GM19397 (cell line): ENCODE results near the gene RGS1.
"Not testable (repeated sequence)": the region's sequence is repeated elsewhere in the genome, so short reads cannot be mapped to it uniquely, and the experiment has no call there.

Experiments used
- ATAC-seq: cut with Tn5 transposase; IDR thresholded peaks from one replicate; pipeline ENCODE4 v1.9.1; 2021; ENCODE audit warnings: mild to moderate bottlenecking, moderate library complexity; ENCODE audit not compliant: unreplicated experiment

The RGS1 gene

GRCh38 chr1:192575499-192576189 is at the start of gene RGS1:
RGS1 (plus strand) TSS chr1:192575773; CDS start chr1:192575793, 20 bp downstream.
- peak; percentile 84 for ATAC-seq

GRCh38 chr1:192527111-192527795 is 48.3 kb upstream of the RGS1 start:
- ATAC-seq = no peak

GRCh38 chr1:192527950-192528349 is 47.6 kb upstream of the RGS1 start:
- peak; percentile 35 for ATAC-seq

GRCh38 chr1:192529031-192529755 is 46.4 kb upstream of the RGS1 start:
- ATAC-seq = no peak

- ATAC-seq = no peak
Observed at GRCh38 chr1:192529811-192530210, 45.8 kb upstream of the RGS1 start.

GRCh38 chr1:192530254-192530653 is 45.3 kb upstream of the RGS1 start:
- peak; percentile 91 for ATAC-seq

GRCh38 chr1:192531037-192531703 is 44.4 kb upstream of the RGS1 start:
- ATAC-seq = not testable (repeated sequence)

- ATAC-seq = no peak
Observed at GRCh38 chr1:192534666-192535065, 40.9 kb upstream of the RGS1 start.

- ATAC-seq = no peak
Observed at GRCh38 chr1:192535916-192536664, 39.5 kb upstream of the RGS1 start.

- peak; percentile 90 for ATAC-seq
Observed at GRCh38 chr1:192538407-192539296, 36.9 kb upstream of the RGS1 start.

- no peak for ATAC-seq
Observed at GRCh38 chr1:192539297-192540092, 36.1 kb upstream of the RGS1 start.

- no peak for ATAC-seq
Observed at GRCh38 chr1:192543445-192543844, 32.1 kb upstream of the RGS1 start.

- ATAC-seq = peak; percentile 62
Observed at GRCh38 chr1:192545896-192546521, 29.6 kb upstream of the RGS1 start.

GRCh38 chr1:192546596-192547190 is 28.9 kb upstream of the RGS1 start:
- ATAC-seq = no peak

GRCh38 chr1:192547501-192547900 is 28.1 kb upstream of the RGS1 start:
- no peak for ATAC-seq

GRCh38 chr1:192549937-192550336 is 25.6 kb upstream of the RGS1 start:
- no peak for ATAC-seq

- ATAC-seq = peak; percentile 59
Observed at GRCh38 chr1:192550922-192551534, 24.5 kb upstream of the RGS1 start.
